ENCODE measurements around the gene NID2. TPM values are rescaled to one million over a fixed set of nuclear protein-coding genes. Genes with fewer than 3 reads are reported as not detected.

Gene NID2
- total and polyA plus RNA-seq, 5 donors from 2014 or later: 0.35 to 1.1 (median 0.62) TPM; not detected in 1

- H3K27ac ChIP-seq (ENCODE audit: insufficient read depth, low read length, poor library complexity, severe bottlenecking): no peak overlapping the region
- Mint-ChIP-seq H3K4me1 (peaks cover 0 to 3% (median under 1%) of the 10 kb centered on the region in 4 donors), H3K4me3 (no peak overlapping the region), H3K27ac (no peak overlapping the region), H3K9me3 (no peaks in the 10 kb centered on the region), H3K36me3 (peaks cover 36% of the 10 kb centered on the region), H3K27me3 (peaks cover 9% of the 10 kb centered on the region)
- no peaks in the 10 kb centered on the region for H3K27me3 ChIP-seq (ENCODE audit: control insufficient read depth, insufficient read depth, low read length)
- no peak for ATAC-seq (ENCODE audit: low read depth in 2 of 2)
- H3K36me3 ChIP-seq (ENCODE audit: control insufficient read depth, insufficient read depth, low read length): peaks cover 48% of the 10 kb centered on the region
- no peaks in the 10 kb centered on the region for H3K4me1 ChIP-seq (ENCODE audit: control insufficient read depth, insufficient read depth, low read length, poor library complexity, severe bottlenecking)
- H3K9me3 ChIP-seq (ENCODE audit: control insufficient read depth in 2 of 2, low read length in 2 of 2): no peaks in the 10 kb centered on the region
- H3K4me3 ChIP-seq (ENCODE audit: low read depth, low read length): no peak overlapping the region
- no peak for DNase-seq
These were observed 57.3 kb downstream of the NID2 start for GRCh38 chr14:52011523-52011922.

- no peak overlapping the region for H3K27ac Mint-ChIP-seq
- Histone ChIP-seq H3K36me3 (ENCODE audit: control insufficient read depth, insufficient read depth, low read length) (peaks cover 61% of the 10 kb centered on the region), H3K4me1 (ENCODE audit: control insufficient read depth, insufficient read depth, low read length, poor library complexity, severe bottlenecking) (no peaks in the 10 kb centered on the region), H3K27ac (ENCODE audit: insufficient read depth, low read length, poor library complexity, severe bottlenecking) (no peak overlapping the region), H3K4me3 (ENCODE audit: low read depth, low read length) (no peak overlapping the region), H3K9me3 (ENCODE audit: control insufficient read depth in 2 of 2, low read length in 2 of 2) (no peaks in the 10 kb centered on the region), H3K27me3 (ENCODE audit: control insufficient read depth, insufficient read depth, low read length) (no peaks in the 10 kb centered on the region)
- peaks cover 0 to 7% (median 5%) of the 10 kb centered on the region in 4 donors for H3K4me1 Mint-ChIP-seq
- peaks cover 9% of the 10 kb centered on the region for H3K27me3 Mint-ChIP-seq
- H3K4me3 Mint-ChIP-seq: no peak overlapping the region
- H3K9me3 Mint-ChIP-seq: no peaks in the 10 kb centered on the region
- H3K36me3 Mint-ChIP-seq: peaks cover 47% of the 10 kb centered on the region
- ATAC-seq (ENCODE audit: low read depth in 2 of 2) (no peak), DNase-seq (no peak)
These were observed 58.6 kb downstream of the NID2 start for GRCh38 chr14:52010173-52010693.

DNA sequence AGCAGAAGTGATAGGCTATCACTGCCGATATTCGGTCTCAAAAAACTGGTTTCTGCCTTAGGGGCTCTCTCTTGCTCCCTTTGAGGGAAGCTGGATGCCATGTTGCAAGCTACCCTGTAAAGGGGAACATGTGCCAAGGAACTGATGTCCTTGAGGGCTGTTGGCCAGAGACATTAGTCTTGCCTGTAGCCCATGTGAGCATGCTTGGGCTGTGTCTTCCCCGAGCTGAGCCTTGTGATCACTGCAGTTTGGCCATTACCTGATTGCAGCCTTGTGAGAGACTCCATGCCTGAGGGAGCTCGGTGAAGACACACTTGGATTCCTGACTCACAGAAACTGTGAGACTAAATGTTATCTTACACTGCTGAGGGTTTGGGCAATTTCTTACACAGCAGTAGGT, 60.7 kb downstream of the NID2 start:
- Histone ChIP-seq H3K4me1 (ENCODE audit: control insufficient read depth, insufficient read depth, low read length, poor library complexity, severe bottlenecking) (no peaks in the 10 kb centered on the region), H3K36me3 (ENCODE audit: control insufficient read depth, insufficient read depth, low read length) (peaks cover 82% of the 10 kb centered on the region), H3K9me3 (ENCODE audit: control insufficient read depth in 2 of 2, low read length in 2 of 2) (no peaks in the 10 kb centered on the region), H3K27ac (ENCODE audit: insufficient read depth, low read length, poor library complexity, severe bottlenecking) (no peak overlapping the region), H3K4me3 (ENCODE audit: low read depth, low read length) (no peak overlapping the region), H3K27me3 (ENCODE audit: control insufficient read depth, insufficient read depth, low read length) (no peaks in the 10 kb centered on the region)
- Mint-ChIP-seq H3K9me3 (no peaks in the 10 kb centered on the region), H3K4me1 (peaks cover 0 to 7% (median 6%) of the 10 kb centered on the region in 4 donors), H3K36me3 (peaks cover 52% of the 10 kb centered on the region), H3K27ac (peak overlapping the region in 1 of 3 donors; percentile 79), H3K27me3 (no peaks in the 10 kb centered on the region), H3K4me3 (no peak overlapping the region)
- ATAC-seq (ENCODE audit: low read depth in 2 of 2): no peak
- no peak for DNase-seq

DNA sequence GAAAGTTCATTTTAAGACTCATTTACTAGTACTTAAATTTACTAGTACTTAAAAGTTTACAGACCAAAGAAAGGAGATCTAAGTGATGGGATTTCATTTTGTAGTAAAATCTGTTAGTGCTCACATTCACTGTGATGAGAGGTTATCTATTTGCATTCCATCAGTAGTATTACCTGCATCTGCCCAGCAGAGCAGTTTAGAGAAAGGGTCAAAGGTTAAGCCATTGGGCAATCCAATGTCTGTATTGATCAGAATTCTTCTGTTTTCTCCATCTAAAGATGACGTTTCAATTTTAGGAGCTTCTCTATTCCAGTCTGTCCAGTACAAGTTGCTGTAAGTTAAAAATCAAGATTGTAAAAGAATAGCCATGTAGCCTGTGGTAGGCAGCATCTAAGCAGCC, 61.2 kb downstream of the NID2 start:
- Histone ChIP-seq H3K4me3 (ENCODE audit: low read depth, low read length) (no peak overlapping the region), H3K36me3 (ENCODE audit: control insufficient read depth, insufficient read depth, low read length) (peaks cover 87% of the 10 kb centered on the region), H3K27me3 (ENCODE audit: control insufficient read depth, insufficient read depth, low read length) (no peaks in the 10 kb centered on the region), H3K9me3 (ENCODE audit: control insufficient read depth in 2 of 2, low read length in 2 of 2) (no peaks in the 10 kb centered on the region), H3K27ac (ENCODE audit: insufficient read depth, low read length, poor library complexity, severe bottlenecking) (no peak overlapping the region), H3K4me1 (ENCODE audit: control insufficient read depth, insufficient read depth, low read length, poor library complexity, severe bottlenecking) (no peaks in the 10 kb centered on the region)
- DNase-seq (no peak), ATAC-seq (ENCODE audit: low read depth in 2 of 2) (no peak)
- H3K4me1 Mint-ChIP-seq: peaks cover 0 to 7% (median 6%) of the 10 kb centered on the region in 4 donors
- no peak overlapping the region for H3K4me3 Mint-ChIP-seq
- no peaks in the 10 kb centered on the region for H3K9me3 Mint-ChIP-seq
- H3K27me3 Mint-ChIP-seq: no peaks in the 10 kb centered on the region
- H3K27ac Mint-ChIP-seq: peak overlapping the region in 1 of 3 donors; percentile 64
- H3K36me3 Mint-ChIP-seq: peaks cover 53% of the 10 kb centered on the region

- H3K27me3 ChIP-seq (ENCODE audit: control insufficient read depth, insufficient read depth, low read length): no peaks in the 10 kb centered on the region
- H3K9me3 ChIP-seq (ENCODE audit: control insufficient read depth in 2 of 2, low read length in 2 of 2): no peaks in the 10 kb centered on the region
- peaks cover 91% of the 10 kb centered on the region for H3K36me3 ChIP-seq (ENCODE audit: control insufficient read depth, insufficient read depth, low read length)
- H3K27ac Mint-ChIP-seq: peak overlapping the region in 1 of 3 donors; percentile 64
- no peaks in the 10 kb centered on the region for H3K4me1 ChIP-seq (ENCODE audit: control insufficient read depth, insufficient read depth, low read length, poor library complexity, severe bottlenecking)
- ATAC-seq (ENCODE audit: low read depth in 2 of 2) (no peak), DNase-seq (no peak)
- H3K27me3 Mint-ChIP-seq: no peaks in the 10 kb centered on the region
- no peak overlapping the region for H3K4me3 ChIP-seq (ENCODE audit: low read depth, low read length)
- H3K36me3 Mint-ChIP-seq: peaks cover 57% of the 10 kb centered on the region
- peaks cover 0 to 8% (median 7%) of the 10 kb centered on the region in 4 donors for H3K4me1 Mint-ChIP-seq
- no peak overlapping the region for H3K4me3 Mint-ChIP-seq
- no peak overlapping the region for H3K27ac ChIP-seq (ENCODE audit: insufficient read depth, low read length, poor library complexity, severe bottlenecking)
- H3K9me3 Mint-ChIP-seq: no peaks in the 10 kb centered on the region
These were observed 61.6 kb downstream of the NID2 start for GRCh38 chr14:52007211-52007610.

GRCh38 chr14:52006361-52006760, 62.5 kb downstream of the NID2 start:
- no peaks in the 10 kb centered on the region for H3K27me3 ChIP-seq (ENCODE audit: control insufficient read depth, insufficient read depth, low read length)
- Mint-ChIP-seq H3K9me3 (no peaks in the 10 kb centered on the region), H3K27ac (peak overlapping the region in 2 of 3 donors; percentile 46 to 76), H3K36me3 (peaks cover 56% of the 10 kb centered on the region), H3K4me1 (peaks cover 0 to 8% (median 6%) of the 10 kb centered on the region in 4 donors), H3K27me3 (no peaks in the 10 kb centered on the region), H3K4me3 (no peak overlapping the region)
- H3K27ac ChIP-seq (ENCODE audit: insufficient read depth, low read length, poor library complexity, severe bottlenecking): no peak overlapping the region
- no peaks in the 10 kb centered on the region for H3K9me3 ChIP-seq (ENCODE audit: control insufficient read depth in 2 of 2, low read length in 2 of 2)
- no peaks in the 10 kb centered on the region for H3K4me1 ChIP-seq (ENCODE audit: control insufficient read depth, insufficient read depth, low read length, poor library complexity, severe bottlenecking)
- no peak overlapping the region for H3K4me3 ChIP-seq (ENCODE audit: low read depth, low read length)
- H3K36me3 ChIP-seq (ENCODE audit: control insufficient read depth, insufficient read depth, low read length): peaks cover 95% of the 10 kb centered on the region
- ATAC-seq (ENCODE audit: low read depth in 2 of 2) (no peak), DNase-seq (no peak)

DNA sequence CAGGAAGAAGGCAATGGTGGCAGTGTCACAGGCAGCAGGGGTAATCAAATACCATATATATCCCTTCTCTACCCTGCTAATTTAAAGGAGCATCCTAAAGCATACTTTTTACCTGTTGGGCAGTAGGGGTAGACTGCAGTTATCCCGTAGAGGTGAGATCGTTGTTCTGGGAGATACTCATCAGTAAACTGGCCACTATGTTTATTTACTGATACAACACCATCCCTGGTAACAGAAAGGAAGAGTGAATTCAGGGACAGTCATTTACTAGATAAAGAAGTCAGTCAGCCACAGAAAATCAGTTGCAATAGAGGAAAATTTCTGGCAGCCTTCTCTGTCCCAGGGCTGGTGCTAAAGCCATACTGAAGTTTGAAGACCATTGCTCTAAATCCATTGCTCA, 63.2 kb downstream of the NID2 start:
- H3K4me1 Mint-ChIP-seq: peaks cover 0 to 8% (median 6%) of the 10 kb centered on the region in 4 donors
- H3K27ac Mint-ChIP-seq: peak overlapping the region in 1 of 3 donors; percentile 25
- peaks cover 51% of the 10 kb centered on the region for H3K36me3 Mint-ChIP-seq

DNA sequence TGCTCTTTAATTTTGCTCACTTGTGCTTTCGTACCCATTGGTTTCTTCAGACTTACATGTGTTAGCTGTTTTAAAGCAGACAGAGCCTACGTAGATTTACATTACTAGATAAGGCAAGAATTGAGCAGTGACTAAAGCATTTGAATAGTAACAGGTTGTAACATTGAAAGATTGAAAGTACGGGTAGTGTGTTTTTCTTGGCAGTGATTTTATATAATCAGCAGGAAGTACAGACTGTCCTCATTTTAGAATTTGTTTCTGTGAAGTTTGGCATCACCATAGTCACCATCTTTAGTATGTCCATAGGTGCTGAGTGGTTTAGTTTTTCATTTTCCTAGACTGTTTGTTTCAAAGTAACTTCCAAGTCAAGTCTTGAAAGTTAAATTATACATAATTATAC, 65.5 kb downstream of the NID2 start:
- H3K9me3 ChIP-seq (ENCODE audit: control insufficient read depth in 2 of 2, low read length in 2 of 2): no peaks in the 10 kb centered on the region
- no peaks in the 10 kb centered on the region for H3K27me3 Mint-ChIP-seq
- peak overlapping the region in 2 of 3 donors; percentile 5 to 21 for H3K27ac Mint-ChIP-seq
- no peaks in the 10 kb centered on the region for H3K4me1 ChIP-seq (ENCODE audit: control insufficient read depth, insufficient read depth, low read length, poor library complexity, severe bottlenecking)
- peaks cover 52% of the 10 kb centered on the region for H3K36me3 Mint-ChIP-seq
- no peaks in the 10 kb centered on the region for H3K9me3 Mint-ChIP-seq
- ATAC-seq (ENCODE audit: low read depth in 2 of 2): no peak
- H3K36me3 ChIP-seq (ENCODE audit: control insufficient read depth, insufficient read depth, low read length): peaks cover 97% of the 10 kb centered on the region
- peaks cover 5 to 14% (median 7%) of the 10 kb centered on the region in 4 donors for H3K4me1 Mint-ChIP-seq
- H3K27me3 ChIP-seq (ENCODE audit: control insufficient read depth, insufficient read depth, low read length): no peaks in the 10 kb centered on the region
- no peak overlapping the region for H3K4me3 ChIP-seq (ENCODE audit: low read depth, low read length)
- DNase-seq: no peak
- no peak overlapping the region for H3K27ac ChIP-seq (ENCODE audit: insufficient read depth, low read length, poor library complexity, severe bottlenecking)
- no peak overlapping the region for H3K4me3 Mint-ChIP-seq

More for the DNA sequence above, 63.2 kb downstream of the NID2 start:
- peaks cover 95% of the 10 kb centered on the region for H3K36me3 ChIP-seq (ENCODE audit: control insufficient read depth, insufficient read depth, low read length)
- Mint-ChIP-seq H3K27me3 (no peaks in the 10 kb centered on the region), H3K4me3 (no peak overlapping the region), H3K9me3 (no peaks in the 10 kb centered on the region)
- ATAC-seq (ENCODE audit: low read depth in 2 of 2) (no peak), DNase-seq (no peak)
- H3K27ac ChIP-seq (ENCODE audit: insufficient read depth, low read length, poor library complexity, severe bottlenecking): no peak overlapping the region
- no peaks in the 10 kb centered on the region for H3K4me1 ChIP-seq (ENCODE audit: control insufficient read depth, insufficient read depth, low read length, poor library complexity, severe bottlenecking)
- no peaks in the 10 kb centered on the region for H3K9me3 ChIP-seq (ENCODE audit: control insufficient read depth in 2 of 2, low read length in 2 of 2)
- no peaks in the 10 kb centered on the region for H3K27me3 ChIP-seq (ENCODE audit: control insufficient read depth, insufficient read depth, low read length)
- no peak overlapping the region for H3K4me3 ChIP-seq (ENCODE audit: low read depth, low read length)
